HepG2 (cell line): ENCODE data around the gene DDX43. TPM values are rescaled to one million over a fixed set of nuclear protein-coding genes. Genes with fewer than 3 reads are reported as not detected.

Experiments
- ATAC-seq: fragments of 200-7000 bp; cut with Tn5 transposase; 3 replicates; pipeline ENCODE4 v1.9.1; 2020; ENCODE audit warnings: mild to moderate bottlenecking, moderate library complexity
- BruUV-seq: library from RNA; stranded (reverse); fragments of 400-500 nt; replicated peaks from 2 replicates; lab custom pipeline; 2021; lab: Mats Ljungman, UMichigan
- CTCF ChIA-PET: fragments of 300-600 bp; formaldehyde crosslinking; extraction: SDS; loops from one replicate; lab custom pipeline; 2021; ENCODE audit warnings: low total read pairs, inconsistent platforms, low intra/inter-chr PET ratio; lab: Yijun Ruan, JAX
- POLR2A ChIA-PET: fragments of 350-600 bp; sonication (Branson Sonifier 250); formaldehyde crosslinking; loops from one replicate; lab custom pipeline; 2020; ENCODE audit warnings: antibody characterized with exemption, inconsistent platforms; lab: Yijun Ruan, JAX
- DNase-seq: peaks from one replicate; pipeline ENCODE4 v3.0.0-alpha.2; 2015; ENCODE audit warnings: low spot score
- FAIRE-seq: peaks from 3 replicates; lab custom pipeline; 2011; peaks lifted over from hg19 to GRCh38; lab: Jason Lieb, UNC
- H2AFZ ChIP-seq: one replicate; pipeline ENCODE4 v1.6.1; 2011; ENCODE audit warnings: low read length, inconsistent platforms
- H3K27ac ChIP-seq: fragments of 300-600 bp; 3 replicates; pipeline ENCODE4 v1.8.0; 2011; ENCODE audit warnings: mixed run types, mild to moderate bottlenecking, mixed read lengths, low read length, inconsistent platforms; ENCODE audit not compliant: insufficient read depth; ENCODE audit errors: extremely low read length
- H3K27me3 ChIP-seq, 2 experiments: fragments of 200-600 bp in 1 of 2; 2 replicates in 1 of 2; 3 replicates in 1 of 2; pipeline versions ENCODE4 v1.6.0 to v1.8.0; 2011; ENCODE audit warnings: low read length in 2 of 2, mild to moderate bottlenecking in 2 of 2, moderate library complexity in 2 of 2, inconsistent platforms in 1 of 2; ENCODE audit not compliant: insufficient read depth in 2 of 2, control insufficient read depth in 1 of 2
- H3K36me3 ChIP-seq, 2 experiments: fragments of 200-600 bp in 1 of 2; replicated peaks in 1 of 2; 2 replicates in 1 of 2; 3 replicates in 1 of 2; pipeline versions ENCODE4 v1.5.1 to v1.8.0; 2011; ENCODE audit warnings: low read length in 2 of 2, inconsistent platforms in 1 of 2; ENCODE audit not compliant: insufficient read depth in 2 of 2, control insufficient read depth in 1 of 2
- H3K4me1 ChIP-seq: 2 replicates; pipeline ENCODE4 v1.5.1; 2012; ENCODE audit warnings: low read length, inconsistent platforms; ENCODE audit not compliant: insufficient read depth
- H3K4me2 ChIP-seq: 2 replicates; pipeline ENCODE4 v1.6.0; 2011; ENCODE audit warnings: low read depth, low read length, inconsistent platforms
- H3K4me3 ChIP-seq, 3 experiments: fragments of 200-600 bp in 1 of 3; sonication (generic), shearing (Covaris generic) in 1 of 3; replicated peaks in 1 of 3; 2 replicates each; pipeline ENCODE4 v1.5.1; 2011 to 2016; ENCODE audit warnings: low read length in 3 of 3, inconsistent platforms in 2 of 3, low read depth in 2 of 3, mild to moderate bottlenecking in 2 of 3, control low read depth in 1 of 3, mixed read lengths in 1 of 3; ENCODE audit not compliant: insufficient read depth in 1 of 3
- H3K79me2 ChIP-seq: one replicate; pipeline ENCODE4 v1.6.1; 2011; ENCODE audit warnings: low read length, inconsistent platforms; ENCODE audit not compliant: insufficient read depth
- H3K9ac ChIP-seq: 2 replicates; pipeline ENCODE4 v1.6.0; 2011; ENCODE audit warnings: mild to moderate bottlenecking, low read depth, low read length, inconsistent platforms; ENCODE audit not compliant: insufficient read depth
- H3K9me3 ChIP-seq: 2 replicates; pipeline ENCODE4 v1.5.1; 2012; ENCODE audit warnings: mild to moderate bottlenecking, low read length
- H4K20me1 ChIP-seq: 2 replicates; pipeline ENCODE4 v1.6.0; 2011; ENCODE audit warnings: inconsistent platforms, mild to moderate bottlenecking, low read length, moderate library complexity; ENCODE audit not compliant: insufficient read depth
- WGBS: methylation state at CpG from one replicate; pipeline ENCODE4 v1.1.6; 2017; ENCODE audit warnings: low lambda C conversion rate; 5-methylcytosine and 5-hydroxymethylcytosine counted together
- in situ Hi-C: cut with HindIII; loops from 2 replicates; pipeline ENCODE4 v1.10.0; 2017; ENCODE audit warnings: low pct_unique_long_range_greater_than_20kb; ENCODE audit not compliant: extremely low pct_ligation_motif_present
- intact Hi-C: fragments of 100-400 bp; cut with micrococcal nuclease; formaldehyde crosslinking; loops from one replicate; pipeline ENCODE4 v1.10.0; 2022; ENCODE audit not compliant: unreplicated experiment
- polyA plus RNA-seq, 8 experiments: library from polyadenylated mRNA; depleted of rRNA in 3 of 8; stranded (reverse) in 7 of 8; unstranded in 1 of 8; fragments of >200 nt; fragmentation: Illumina TruSeq in 4 of 8; extraction: Trizol in 4 of 8; gene quantifications; 2 replicates each; pipeline versions ENCODE4 v1.2.1 to v1.2.3, GENCODE V29; 2011 to 2016; ENCODE audit warnings: low read depth in 4 of 8, missing spikeins in 1 of 8, mixed read lengths in 1 of 8; ENCODE audit not compliant: insufficient read depth in 1 of 8
- total RNA-seq, 5 experiments: library from RNA; depleted of rRNA; stranded (reverse); fragments of >200 nt; fragmentation: Illumina TruSeq; extraction: Trizol; gene quantifications; 2 replicates each; pipeline ENCODE4 v1.2.3, GENCODE V29; 2016; ENCODE audit warnings: low read depth in 1 of 5
- TF ChIP-seq, protein P1 (sequence below), 2 experiments: sonication (generic) in 1 of 2; formaldehyde crosslinking in 1 of 2; IDR thresholded peaks; 2 replicates each; pipeline versions ENCODE4 v1.4.0 to v1.6.1; 2018 to 2020; ENCODE audit warnings: missing genetic modification reagents in 2 of 2, borderline replicate concordance in 1 of 2, low read depth in 1 of 2, mild to moderate bottlenecking in 1 of 2, missing biosample characterization in 1 of 2
- TF ChIP-seq, protein P2 (sequence below): sonication (generic); formaldehyde crosslinking; IDR thresholded peaks from 2 replicates; pipeline ENCODE4 v1.4.0; 2020; ENCODE audit warnings: missing genetic modification reagents, borderline replicate concordance
- TF ChIP-seq, protein P3 (sequence below): sonication (generic); formaldehyde crosslinking; conservative IDR thresholded peaks from 2 replicates; pipeline ENCODE4 v1.8.0; 2022; ENCODE audit warnings: low read depth, missing genetic modification reagents

The DDX43 gene
- total and polyA plus RNA-seq, 2 of the 13 experiments (the other 11 are each of a cell fraction or from before 2014, with no cell fraction given): not detected

- Histone ChIP-seq H3K9me3 (0 out of 2 replicates have a peak, but pooled peaks cover 8% of the 10 kb centered on the region), H3K27ac (no peak within 1 kb of the TSS), H3K9ac (no peak within 1 kb of the TSS), H2AFZ (no peak within 1 kb of the TSS), H3K79me2 (no peaks in the 10 kb centered on the region), H3K4me2 (no peak within 1 kb of the TSS), H3K4me1 (no peaks in the 10 kb centered on the region)
- ATAC-seq (no peak), DNase-seq (no peak), FAIRE-seq (no peak)
- BruUV-seq: no TSS peak
- ChIA-PET CTCF (no interaction called here), POLR2A (no interaction called here)
- intact Hi-C loops: no loop called here
- in situ Hi-C loops: no loop called here
- 94% methylated on average over 22 of the region's 36 CpGs for WGBS
- TF ChIP-seq, protein P1, sequence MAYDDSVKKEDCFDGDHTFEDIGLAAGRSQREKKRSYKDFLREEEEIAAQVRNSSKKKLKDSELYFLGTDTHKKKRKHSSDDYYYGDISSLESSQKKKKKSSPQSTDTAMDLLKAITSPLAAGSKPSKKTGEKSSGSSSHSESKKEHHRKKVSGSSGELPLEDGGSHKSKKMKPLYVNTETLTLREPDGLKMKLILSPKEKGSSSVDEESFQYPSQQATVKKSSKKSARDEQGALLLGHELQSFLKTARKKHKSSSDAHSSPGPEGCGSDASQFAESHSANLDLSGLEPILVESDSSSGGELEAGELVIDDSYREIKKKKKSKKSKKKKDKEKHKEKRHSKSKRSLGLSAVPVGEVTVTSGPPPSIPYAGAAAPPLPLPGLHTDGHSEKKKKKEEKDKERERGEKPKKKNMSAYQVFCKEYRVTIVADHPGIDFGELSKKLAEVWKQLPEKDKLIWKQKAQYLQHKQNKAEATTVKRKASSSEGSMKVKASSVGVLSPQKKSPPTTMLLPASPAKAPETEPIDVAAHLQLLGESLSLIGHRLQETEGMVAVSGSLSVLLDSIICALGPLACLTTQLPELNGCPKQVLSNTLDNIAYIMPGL (CRISPR knock-in tag; IDR thresholded peaks at IDR 0.05; ENCODE audit: borderline replicate concordance in 1 of 2, low read depth in 1 of 2): no peak
- TF ChIP-seq, protein P2, sequence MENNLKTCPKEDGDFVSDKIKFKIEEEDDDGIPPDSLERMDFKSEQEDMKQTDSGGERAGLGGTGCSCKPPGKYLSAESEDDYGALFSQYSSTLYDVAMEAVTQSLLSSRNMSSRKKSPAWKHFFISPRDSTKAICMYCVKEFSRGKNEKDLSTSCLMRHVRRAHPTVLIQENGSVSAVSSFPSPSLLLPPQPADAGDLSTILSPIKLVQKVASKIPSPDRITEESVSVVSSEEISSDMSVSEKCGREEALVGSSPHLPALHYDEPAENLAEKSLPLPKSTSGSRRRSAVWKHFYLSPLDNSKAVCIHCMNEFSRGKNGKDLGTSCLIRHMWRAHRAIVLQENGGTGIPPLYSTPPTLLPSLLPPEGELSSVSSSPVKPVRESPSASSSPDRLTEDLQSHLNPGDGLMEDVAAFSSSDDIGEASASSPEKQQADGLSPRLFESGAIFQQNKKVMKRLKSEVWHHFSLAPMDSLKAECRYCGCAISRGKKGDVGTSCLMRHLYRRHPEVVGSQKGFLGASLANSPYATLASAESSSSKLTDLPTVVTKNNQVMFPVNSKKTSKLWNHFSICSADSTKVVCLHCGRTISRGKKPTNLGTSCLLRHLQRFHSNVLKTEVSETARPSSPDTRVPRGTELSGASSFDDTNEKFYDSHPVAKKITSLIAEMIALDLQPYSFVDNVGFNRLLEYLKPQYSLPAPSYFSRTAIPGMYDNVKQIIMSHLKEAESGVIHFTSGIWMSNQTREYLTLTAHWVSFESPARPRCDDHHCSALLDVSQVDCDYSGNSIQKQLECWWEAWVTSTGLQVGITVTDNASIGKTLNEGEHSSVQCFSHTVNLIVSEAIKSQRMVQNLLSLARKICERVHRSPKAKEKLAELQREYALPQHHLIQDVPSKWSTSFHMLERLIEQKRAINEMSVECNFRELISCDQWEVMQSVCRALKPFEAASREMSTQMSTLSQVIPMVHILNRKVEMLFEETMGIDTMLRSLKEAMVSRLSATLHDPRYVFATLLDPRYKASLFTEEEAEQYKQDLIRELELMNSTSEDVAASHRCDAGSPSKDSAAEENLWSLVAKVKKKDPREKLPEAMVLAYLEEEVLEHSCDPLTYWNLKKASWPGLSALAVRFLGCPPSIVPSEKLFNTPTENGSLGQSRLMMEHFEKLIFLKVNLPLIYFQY (CRISPR knock-in tag): no peak
- TF ChIP-seq, protein P3, sequence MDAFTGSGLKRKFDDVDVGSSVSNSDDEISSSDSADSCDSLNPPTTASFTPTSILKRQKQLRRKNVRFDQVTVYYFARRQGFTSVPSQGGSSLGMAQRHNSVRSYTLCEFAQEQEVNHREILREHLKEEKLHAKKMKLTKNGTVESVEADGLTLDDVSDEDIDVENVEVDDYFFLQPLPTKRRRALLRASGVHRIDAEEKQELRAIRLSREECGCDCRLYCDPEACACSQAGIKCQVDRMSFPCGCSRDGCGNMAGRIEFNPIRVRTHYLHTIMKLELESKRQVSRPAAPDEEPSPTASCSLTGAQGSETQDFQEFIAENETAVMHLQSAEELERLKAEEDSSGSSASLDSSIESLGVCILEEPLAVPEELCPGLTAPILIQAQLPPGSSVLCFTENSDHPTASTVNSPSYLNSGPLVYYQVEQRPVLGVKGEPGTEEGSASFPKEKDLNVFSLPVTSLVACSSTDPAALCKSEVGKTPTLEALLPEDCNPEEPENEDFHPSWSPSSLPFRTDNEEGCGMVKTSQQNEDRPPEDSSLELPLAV (CRISPR knock-in tag): no peak
- TF ChIP-seq, all 625 proteins: peak for 0
- H3K36me3 ChIP-seq: no peaks in the 10 kb centered on the region
- H3K4me3 ChIP-seq: no peak within 1 kb of the TSS
- peaks cover 0 to 12% of the 10 kb centered on the region in 2 experiments; a peak in 3 of 5 replicates for H3K27me3 ChIP-seq
- no peaks in the 10 kb centered on the region for H4K20me1 ChIP-seq
Observed at GRCh38 chr6:73369563-73369962, 25.1 kb upstream of the DDX43 start, which contains the start of gene OOEP. OOEP (minus strand) TSS chr6:73369897; CDS start chr6:73369792, 105 bp downstream.
